Upper lobe of left lung (tissue), 4 donors: ENCODE measurements around the gene OPN1LW.
"Not testable (repeated sequence)": the region's sequence is repeated elsewhere in the genome, so short reads cannot be mapped to it uniquely, and the experiment has no call there.

Source experiments
- POLR2A ChIP-seq, 4 donors: fragments of 450-650 bp; IDR thresholded peaks; one replicate each; pipeline ENCODE4 v1.5.1; 2016 to 2017; ENCODE audit warnings: antibody characterized with exemption in 4 of 4, mild to moderate bottlenecking in 2 of 4
- TF ChIP-seq, protein P1 (sequence below), 6 experiments: fragments of 450-650 bp in 4 of 6; fragments of 200-600 bp in 2 of 6; sonication (generic) in 2 of 6; IDR thresholded peaks; one replicate each; pipeline ENCODE4 v1.5.1; 2016 to 2019; ENCODE audit warnings: antibody characterized with exemption in 6 of 6

DNA sequence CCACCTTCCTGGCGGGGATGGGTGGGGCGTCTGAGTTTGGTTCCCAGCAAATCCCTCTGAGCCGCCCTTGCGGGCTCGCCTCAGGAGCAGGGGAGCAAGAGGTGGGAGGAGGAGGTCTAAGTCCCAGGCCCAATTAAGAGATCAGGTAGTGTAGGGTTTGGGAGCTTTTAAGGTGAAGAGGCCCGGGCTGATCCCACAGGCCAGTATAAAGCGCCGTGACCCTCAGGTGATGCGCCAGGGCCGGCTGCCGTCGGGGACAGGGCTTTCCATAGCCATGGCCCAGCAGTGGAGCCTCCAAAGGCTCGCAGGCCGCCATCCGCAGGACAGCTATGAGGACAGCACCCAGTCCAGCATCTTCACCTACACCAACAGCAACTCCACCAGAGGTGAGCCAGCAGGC is at the start of gene OPN1LW:
- TF ChIP-seq, protein P1, sequence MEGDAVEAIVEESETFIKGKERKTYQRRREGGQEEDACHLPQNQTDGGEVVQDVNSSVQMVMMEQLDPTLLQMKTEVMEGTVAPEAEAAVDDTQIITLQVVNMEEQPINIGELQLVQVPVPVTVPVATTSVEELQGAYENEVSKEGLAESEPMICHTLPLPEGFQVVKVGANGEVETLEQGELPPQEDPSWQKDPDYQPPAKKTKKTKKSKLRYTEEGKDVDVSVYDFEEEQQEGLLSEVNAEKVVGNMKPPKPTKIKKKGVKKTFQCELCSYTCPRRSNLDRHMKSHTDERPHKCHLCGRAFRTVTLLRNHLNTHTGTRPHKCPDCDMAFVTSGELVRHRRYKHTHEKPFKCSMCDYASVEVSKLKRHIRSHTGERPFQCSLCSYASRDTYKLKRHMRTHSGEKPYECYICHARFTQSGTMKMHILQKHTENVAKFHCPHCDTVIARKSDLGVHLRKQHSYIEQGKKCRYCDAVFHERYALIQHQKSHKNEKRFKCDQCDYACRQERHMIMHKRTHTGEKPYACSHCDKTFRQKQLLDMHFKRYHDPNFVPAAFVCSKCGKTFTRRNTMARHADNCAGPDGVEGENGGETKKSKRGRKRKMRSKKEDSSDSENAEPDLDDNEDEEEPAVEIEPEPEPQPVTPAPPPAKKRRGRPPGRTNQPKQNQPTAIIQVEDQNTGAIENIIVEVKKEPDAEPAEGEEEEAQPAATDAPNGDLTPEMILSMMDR (IDR thresholded peaks at IDR 0.05) = not testable (repeated sequence)
- not testable (repeated sequence) for TF ChIP-seq POLR2A (IDR thresholded peaks at IDR 0.05)
